ENCODE measurements around the gene MYOCD. TPM values are rescaled to one million over a fixed set of nuclear protein-coding genes. Genes with fewer than 3 reads are reported as not detected.

MYOCD gene
- polyA plus RNA-seq, 2 of the 4 experiments (the other 2 are of a cell fraction) = 8.6 to 12.5 TPM

- TF ChIP-seq ELK1 (IDR thresholded peaks at IDR 0.05; ENCODE audit: low read depth, low read length) = no peak
Measured at GRCh38 chr17:12769981-12770380, 104.3 kb downstream of the MYOCD start (continued).

GRCh38 chr17:12773153-12773552 is 107.5 kb downstream of the MYOCD start:
- Histone ChIP-seq H3K4me3 (no peak overlapping the region), H3K27ac (no peak overlapping the region), H3K9me3 (no peaks in the 10 kb centered on the region), H3K4me1 (no peaks in the 10 kb centered on the region), H3K4me2 (no peak overlapping the region)
- FAIRE-seq (no peak), ATAC-seq (no peak), DNase-seq (ENCODE audit: low read depth in 1 of 2, low spot score in 1 of 2) (no peak)
- ChIA-PET CTCF (interaction anchor here (1.5 kb wide), 1 partner anchor 16 kb away, joined by 4 read pairs; the partner anchor contains the start of gene ARHGAP44), POLR2A (no interaction called here)
- no peak for TF ChIP-seq EHMT2 (IDR thresholded peaks at IDR 0.05; ENCODE audit: low read depth)
- 3% methylated on average over 1 of the region's 1 CpG for WGBS (ENCODE audit: missing lambda C conversion rate)

- peak overlapping the region; percentile 92 for H3K4me2 ChIP-seq
- H3K4me3 ChIP-seq = peak overlapping the region; percentile 74
- DNase-seq (ENCODE audit: low read depth in 1 of 2, low spot score in 1 of 2) = peak in 1 of 2 experiments; percentile 77
- TF ChIP-seq MYC (IDR thresholded peaks at IDR 0.05; ENCODE audit: borderline replicate concordance, low read length) = no peak
- TF ChIP-seq CEBPB (IDR thresholded peaks at IDR 0.05) = no peak
- no peak for TF ChIP-seq PBX3 (IDR thresholded peaks at IDR 0.05)
- no peak for TF ChIP-seq MAZ (IDR thresholded peaks at IDR 0.05; ENCODE audit: borderline replicate concordance, low read depth, low read length)
- TF ChIP-seq NPAS2 (CRISPR knock-in tag; IDR thresholded peaks at IDR 0.05; ENCODE audit: borderline replicate concordance) = no peak
- TF ChIP-seq REST (IDR thresholded peaks at IDR 0.05) = no peak
- no peak for TF ChIP-seq EP300 (IDR thresholded peaks at IDR 0.05)
- TF ChIP-seq NFE2L2 (conservative IDR thresholded peaks at IDR 0.05; ENCODE audit: low read length) = no peak
- no peak for TF ChIP-seq HMGXB4 (CRISPR knock-in tag; IDR thresholded peaks at IDR 0.05; ENCODE audit: borderline replicate concordance)
- TF ChIP-seq CHD4 (IDR thresholded peaks at IDR 0.05; ENCODE audit: borderline replicate concordance) = no peak
- no peak for TF ChIP-seq E2F6 (IDR thresholded peaks at IDR 0.05; ENCODE audit: borderline replicate concordance, low read depth)
- TF ChIP-seq FOSB (CRISPR knock-in tag; IDR thresholded peaks at IDR 0.05) = no peak
- TF ChIP-seq CTCF (IDR thresholded peaks at IDR 0.05) = no peak
- TF ChIP-seq POLR2A (IDR thresholded peaks at IDR 0.05; ENCODE audit: low read length) = no peak
- no peak for TF ChIP-seq TFCP2L1 (CRISPR knock-in tag; IDR thresholded peaks at IDR 0.05)
- no peak for TF ChIP-seq BHLHE40 (IDR thresholded peaks at IDR 0.05; ENCODE audit: low read depth, low read length)
- TF ChIP-seq FOSL2 (IDR thresholded peaks at IDR 0.05) = no peak
- no peak for TF ChIP-seq FOSL2 (CRISPR knock-in tag; IDR thresholded peaks at IDR 0.05)
- ATAC-seq = no peak
- H3K4me1 ChIP-seq = 0 out of 3 replicates have a peak, but pooled peaks cover 3% of the 10 kb centered on the region
- H3K27ac ChIP-seq = peak overlapping the region; percentile 72 to 86
- peak; percentile 43 for FAIRE-seq
- ChIA-PET CTCF (interaction anchor here (0.6 to 1.4 kb wide), 4 partner anchors 13 to 607 kb away, joined by 3 to 6 read pairs (median 4); no protein-coding TSS in a partner anchor), POLR2A (no interaction called here)
- WGBS (ENCODE audit: missing lambda C conversion rate) = 1% methylated on average over 16 of the region's 16 CpGs
- no peaks in the 10 kb centered on the region for H3K9me3 ChIP-seq
Measured at GRCh38 chr17:12789075-12789480, 123.4 kb downstream of the MYOCD start.

Data from A549 (cell line).